HL-60 (cell line): ENCODE data around the gene ZNF446.

Source experiments
- DNase-seq, 2 experiments: peaks; one replicate each; pipeline ENCODE4 v3.0.0-alpha.2; 2010 to 2020; ENCODE audit warnings: low read depth in 1 of 2, low spot score in 1 of 2
- H3K27ac ChIP-seq: fragments of 250-450 bp; sonication (Bioruptor Pico); replicated peaks from 2 replicates; pipeline ENCODE4 v1.5.1; 2020; ENCODE audit warnings: mild to moderate bottlenecking, moderate library complexity
- H3K27me3 ChIP-seq: fragments of 250-450 bp; sonication (Bioruptor Pico); 2 replicates; pipeline ENCODE4 v1.5.1; 2021; ENCODE audit warnings: mild to moderate bottlenecking, moderate library complexity; ENCODE audit not compliant: insufficient read depth, poor library complexity, severe bottlenecking
- H3K4me3 ChIP-seq: replicated peaks from 2 replicates; pipeline ENCODE4 v1.5.1; 2011; ENCODE audit warnings: mild to moderate bottlenecking, control low read depth, low read length; ENCODE audit not compliant: insufficient read depth
- CTCF ChIP-seq: IDR thresholded peaks from one replicate; pipeline ENCODE4 v1.5.1; 2011; ENCODE audit warnings: low read length, control low read depth, inconsistent platforms; ENCODE audit not compliant: insufficient read depth
- GABPA ChIP-seq: IDR thresholded peaks from 2 replicates; pipeline ENCODE4 v1.6.1; 2012; ENCODE audit warnings: low read depth
- POLR2AphosphoS5 ChIP-seq: IDR thresholded peaks from 2 replicates; pipeline ENCODE4 v1.6.1; 2012; ENCODE audit warnings: low read depth
- REST ChIP-seq: IDR thresholded peaks from 2 replicates; pipeline ENCODE4 v1.6.1; 2012; ENCODE audit warnings: low read depth; ENCODE audit not compliant: insufficient replicate concordance
- SPI1 ChIP-seq: IDR thresholded peaks from 2 replicates; pipeline ENCODE4 v1.6.1; 2012; ENCODE audit warnings: low read depth, mild to moderate bottlenecking, borderline replicate concordance

Gene ZNF446

GRCh38 chr19:58451358-58452101 lies 24.6 kb upstream of the ZNF446 start, which contains the start of gene ZNF324B:
Gene ZNF324B, plus strand, starts transcription at chr19:58451622. Its CDS starts 2,080 bp downstream, at chr19:58453702.
- peak; percentile 92 for TF ChIP-seq GABPA
- peak; percentile 53; the same call in 1 of the 2 replicates for TF ChIP-seq POLR2AphosphoS5
- TF ChIP-seq CTCF: no peak
- peak within 1 kb of the TSS; percentile 72 for H3K27ac ChIP-seq
- no peaks in the 10 kb centered on the region for H3K27me3 ChIP-seq
- peak; percentile 97 for DNase-seq
- H3K4me3 ChIP-seq: peak within 1 kb of the TSS; percentile 95

GRCh38 chr19:58453743-58454142 lies 22.4 kb upstream of the ZNF446 start:
- TF ChIP-seq GABPA: no peak
- no peak for TF ChIP-seq POLR2AphosphoS5
- no peak for TF ChIP-seq CTCF
- TF ChIP-seq REST: no peak
- no peak for TF ChIP-seq SPI1
- Histone ChIP-seq H3K27ac (no peak overlapping the region), H3K27me3 (no peaks in the 10 kb centered on the region), H3K4me3 (no peak overlapping the region)
- no peak for DNase-seq

- no peaks in the 10 kb centered on the region for H3K27me3 ChIP-seq
- no peak overlapping the region for H3K27ac ChIP-seq
- TF ChIP-seq GABPA (no peak), REST (no peak), SPI1 (no peak), CTCF (no peak), POLR2AphosphoS5 (no peak)
Observed at GRCh38 chr19:58455306-58455705, 20.8 kb upstream of the ZNF446 start.

GRCh38 chr19:58456111-58456510 lies 20.0 kb upstream of the ZNF446 start:
- H3K27me3 ChIP-seq: no peaks in the 10 kb centered on the region
- no peak for DNase-seq
- H3K4me3 ChIP-seq: no peak overlapping the region
- no peak overlapping the region for H3K27ac ChIP-seq
- no peak for TF ChIP-seq CTCF
- TF ChIP-seq GABPA: no peak
- no peak for TF ChIP-seq REST
- no peak for TF ChIP-seq POLR2AphosphoS5
- TF ChIP-seq SPI1: no peak

More at GRCh38 chr19:58455306-58455705, 20.8 kb upstream of the ZNF446 start:
- no peak for DNase-seq
- no peak overlapping the region for H3K4me3 ChIP-seq
